ENCODE data around the gene ARL1. TPM values are rescaled to one million over a fixed set of nuclear protein-coding genes. Genes with fewer than 3 reads are reported as not detected.

The ARL1 gene
- total RNA-seq, 1 experiment from 2014 or later = 107 TPM

DNA sequence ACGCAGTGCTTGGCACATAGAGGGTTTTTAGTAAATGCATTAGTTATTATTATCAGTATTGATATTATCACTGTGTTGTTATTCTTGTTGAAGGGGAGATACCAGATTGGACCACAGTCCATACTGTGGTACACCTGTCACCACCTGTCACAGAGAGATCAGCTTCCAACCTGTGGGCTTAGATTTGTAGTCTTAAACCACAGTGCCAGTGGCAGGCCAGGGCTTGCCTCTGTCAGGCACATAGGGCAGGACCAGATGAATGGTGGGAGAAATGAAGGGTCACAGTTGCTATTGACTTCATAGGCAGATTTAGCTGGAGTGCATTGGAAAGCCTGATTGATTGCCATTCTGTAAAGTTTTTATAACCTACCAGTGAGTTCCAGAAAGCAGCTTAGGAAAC, 35.1 kb downstream of the ARL1 start:
- H3K27me3 ChIP-seq (ENCODE audit: low read length) = no peaks in the 10 kb centered on the region
- DNase-seq = no peak
- CTCF ChIA-PET = interaction anchor here (0.7 kb wide), 1 partner anchor 1548 kb away, joined by 3 read pairs; no protein-coding TSS in a partner anchor
- BruUV-seq (replicated peaks) = no TSS peak
- H3K4me2 ChIP-seq (ENCODE audit: low read length) = no peak overlapping the region
- POLR2A ChIA-PET (ENCODE audit: unreplicated experiment) = no interaction called here
- H3K27ac ChIP-seq (ENCODE audit: low read length) = no peak overlapping the region
- TF ChIP-seq EZH2 (IDR thresholded peaks at IDR 0.05; ENCODE audit: low read length, unreplicated experiment) (no peak), EZH2phosphoT487 (IDR thresholded peaks at IDR 0.05; ENCODE audit: borderline replicate concordance, low read length) (no peak)
- TF ChIP-seq, protein P1, sequence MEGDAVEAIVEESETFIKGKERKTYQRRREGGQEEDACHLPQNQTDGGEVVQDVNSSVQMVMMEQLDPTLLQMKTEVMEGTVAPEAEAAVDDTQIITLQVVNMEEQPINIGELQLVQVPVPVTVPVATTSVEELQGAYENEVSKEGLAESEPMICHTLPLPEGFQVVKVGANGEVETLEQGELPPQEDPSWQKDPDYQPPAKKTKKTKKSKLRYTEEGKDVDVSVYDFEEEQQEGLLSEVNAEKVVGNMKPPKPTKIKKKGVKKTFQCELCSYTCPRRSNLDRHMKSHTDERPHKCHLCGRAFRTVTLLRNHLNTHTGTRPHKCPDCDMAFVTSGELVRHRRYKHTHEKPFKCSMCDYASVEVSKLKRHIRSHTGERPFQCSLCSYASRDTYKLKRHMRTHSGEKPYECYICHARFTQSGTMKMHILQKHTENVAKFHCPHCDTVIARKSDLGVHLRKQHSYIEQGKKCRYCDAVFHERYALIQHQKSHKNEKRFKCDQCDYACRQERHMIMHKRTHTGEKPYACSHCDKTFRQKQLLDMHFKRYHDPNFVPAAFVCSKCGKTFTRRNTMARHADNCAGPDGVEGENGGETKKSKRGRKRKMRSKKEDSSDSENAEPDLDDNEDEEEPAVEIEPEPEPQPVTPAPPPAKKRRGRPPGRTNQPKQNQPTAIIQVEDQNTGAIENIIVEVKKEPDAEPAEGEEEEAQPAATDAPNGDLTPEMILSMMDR (conservative IDR thresholded peaks at IDR 0.05; ENCODE audit: low read depth, low read length) = no peak
- no peak overlapping the region for H3K4me3 ChIP-seq (ENCODE audit: low read length)
- no peaks in the 10 kb centered on the region for H4K20me1 ChIP-seq (ENCODE audit: low read length)
- no peak overlapping the region for H3K9ac ChIP-seq (ENCODE audit: low read length)
- intact Hi-C loops (cut with micrococcal nuclease) = no loop called here
- H3K9me3 ChIP-seq (ENCODE audit: low read length) = no peaks in the 10 kb centered on the region
- H3K79me2 ChIP-seq (ENCODE audit: low read length) = no peaks in the 10 kb centered on the region
- no peak overlapping the region for H2AFZ ChIP-seq (ENCODE audit: low read length)
- no peaks in the 10 kb centered on the region for H3K4me1 ChIP-seq (ENCODE audit: insufficient read depth, low read length)
- no peak for ATAC-seq
- no peaks in the 10 kb centered on the region for H3F3A ChIP-seq (ENCODE audit: low read length, unreplicated experiment)
- peaks cover 55% of the 10 kb centered on the region for H3K36me3 ChIP-seq (ENCODE audit: low read depth, low read length)
- no peaks in the 10 kb centered on the region for H3K9me2 ChIP-seq (replicated peaks; ENCODE audit: low read length)

DNA sequence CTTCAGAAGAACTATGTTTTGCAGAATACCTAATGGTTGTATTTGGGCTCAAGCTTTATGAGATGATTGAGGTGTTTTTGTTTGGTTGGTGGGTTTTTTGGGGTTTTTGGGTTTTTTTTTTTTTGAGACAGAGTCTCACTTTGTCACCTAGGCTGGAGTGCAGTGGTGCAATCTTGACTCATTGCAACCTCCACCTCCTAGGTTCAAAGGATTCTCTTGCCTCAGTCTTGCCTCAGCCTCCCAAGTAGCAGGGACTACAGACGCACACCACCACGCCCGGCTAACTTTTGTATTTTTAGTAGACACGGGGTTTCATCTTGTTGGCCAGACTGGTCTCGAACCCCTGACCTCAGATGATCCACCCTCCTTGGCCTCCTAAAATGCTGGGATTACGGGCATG, 39.6 kb downstream of the ARL1 start:
- TF ChIP-seq, protein P1 (conservative IDR thresholded peaks at IDR 0.05; ENCODE audit: low read depth, low read length) = no peak
- intact Hi-C loops (cut with micrococcal nuclease) = no loop called here
- ATAC-seq = no peak
- Histone ChIP-seq H3K9ac (ENCODE audit: low read length) (no peak overlapping the region), H3K9me3 (ENCODE audit: low read length) (no peaks in the 10 kb centered on the region), H3K36me3 (ENCODE audit: low read depth, low read length) (peaks cover 62% of the 10 kb centered on the region), H3K4me1 (ENCODE audit: insufficient read depth, low read length) (no peaks in the 10 kb centered on the region), H3F3A (ENCODE audit: low read length, unreplicated experiment) (no peaks in the 10 kb centered on the region), H3K4me2 (ENCODE audit: low read length) (no peak overlapping the region), H3K27ac (ENCODE audit: low read length) (no peak overlapping the region), H4K20me1 (ENCODE audit: low read length) (no peaks in the 10 kb centered on the region), H3K9me2 (replicated peaks; ENCODE audit: low read length) (no peaks in the 10 kb centered on the region), H3K27me3 (ENCODE audit: low read length) (no peaks in the 10 kb centered on the region), H2AFZ (ENCODE audit: low read length) (no peak overlapping the region), H3K4me3 (ENCODE audit: low read length) (no peak overlapping the region), H3K79me2 (ENCODE audit: low read length) (no peaks in the 10 kb centered on the region)
- ChIA-PET CTCF (no interaction called here), POLR2A (ENCODE audit: unreplicated experiment) (no interaction called here)
- BruUV-seq (replicated peaks) = no TSS peak
- no peak for DNase-seq

DNA sequence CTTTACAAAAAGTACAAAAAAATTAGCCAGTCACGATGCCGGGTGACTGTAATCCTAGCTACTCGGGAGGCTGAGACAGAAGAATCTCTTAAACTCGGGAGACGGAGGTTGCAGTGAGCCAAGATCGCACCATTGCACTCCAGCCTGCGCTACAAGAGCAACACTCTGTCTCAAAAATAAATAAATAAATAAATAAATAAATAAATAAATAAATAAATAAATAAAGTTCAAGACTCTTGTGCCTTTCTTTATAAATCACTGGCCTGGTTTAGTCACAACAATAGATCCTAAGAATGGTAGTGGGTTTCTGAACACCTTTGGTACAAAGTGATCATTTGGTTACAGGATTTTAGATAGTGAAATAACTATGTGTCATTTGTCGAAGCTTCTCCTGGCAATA, 46.1 kb downstream of the ARL1 start:
- Histone ChIP-seq H3F3A (ENCODE audit: low read length, unreplicated experiment) (no peaks in the 10 kb centered on the region), H3K9ac (ENCODE audit: low read length) (no peak overlapping the region), H2AFZ (ENCODE audit: low read length) (no peak overlapping the region), H3K36me3 (ENCODE audit: low read depth, low read length) (peaks cover 43% of the 10 kb centered on the region), H3K79me2 (ENCODE audit: low read length) (no peaks in the 10 kb centered on the region), H4K20me1 (ENCODE audit: low read length) (no peaks in the 10 kb centered on the region), H3K27me3 (ENCODE audit: low read length) (no peaks in the 10 kb centered on the region), H3K4me3 (ENCODE audit: low read length) (no peak overlapping the region), H3K27ac (ENCODE audit: low read length) (no peak overlapping the region), H3K4me1 (ENCODE audit: insufficient read depth, low read length) (no peaks in the 10 kb centered on the region), H3K9me3 (ENCODE audit: low read length) (no peaks in the 10 kb centered on the region), H3K4me2 (ENCODE audit: low read length) (no peak overlapping the region), H3K9me2 (replicated peaks; ENCODE audit: low read length) (no peaks in the 10 kb centered on the region)
- no peak for ATAC-seq
- POLR2A ChIA-PET (ENCODE audit: unreplicated experiment) = no interaction called here
- CTCF ChIA-PET = no interaction called here
- TF ChIP-seq EZH2 (IDR thresholded peaks at IDR 0.05; ENCODE audit: low read length, unreplicated experiment) (no peak), EZH2phosphoT487 (IDR thresholded peaks at IDR 0.05; ENCODE audit: borderline replicate concordance, low read length) (no peak)
- no peak for DNase-seq
- intact Hi-C loops (cut with micrococcal nuclease) = no loop called here
- BruUV-seq (replicated peaks) = no TSS peak

Measured in PC-3 (cell line).